HepG2 (cell line): ENCODE measurements around the gene CNTRL. TPM values are rescaled to one million over a fixed set of nuclear protein-coding genes. Genes with fewer than 3 reads are reported as not detected.
"Not testable (repeated sequence)": the region's sequence is repeated elsewhere in the genome, so short reads cannot be mapped to it uniquely, and the experiment has no call there.

Experiments used
- ARID5B ChIP-seq: IDR thresholded peaks from 2 replicates; pipeline ENCODE4 v1.4.0; 2020; ENCODE audit warnings: mild to moderate bottlenecking, missing genetic modification reagents
- ERF ChIP-seq: IDR thresholded peaks from 2 replicates; pipeline ENCODE4 v1.6.1; 2018; ENCODE audit warnings: missing biosample characterization, missing genetic modification reagents
- GATAD2A ChIP-seq: IDR thresholded peaks from 2 replicates; pipeline ENCODE4 v1.6.1; 2016
- HDAC1 ChIP-seq: sonication (generic); formaldehyde crosslinking; IDR thresholded peaks from 2 replicates; pipeline ENCODE4 v1.5.1; 2020; ENCODE audit warnings: mild to moderate bottlenecking, missing genetic modification reagents
- HMG20A ChIP-seq: IDR thresholded peaks from 2 replicates; pipeline ENCODE4 v1.6.1; 2016; ENCODE audit warnings: borderline replicate concordance
- HNF4A ChIP-seq: sonication (generic); formaldehyde crosslinking; IDR thresholded peaks from 2 replicates; pipeline ENCODE4 v1.4.0; 2020; ENCODE audit warnings: missing genetic modification reagents
- LCORL ChIP-seq, 2 experiments: fragments of 450-650 bp in 1 of 2; sonication (generic) in 1 of 2; formaldehyde crosslinking in 1 of 2; IDR thresholded peaks; 2 replicates each; pipeline versions ENCODE4 v1.5.0 to v1.6.1; 2017 to 2020; ENCODE audit warnings: antibody characterized with exemption in 1 of 2, missing genetic modification reagents in 1 of 2
- NFIC ChIP-seq: IDR thresholded peaks from 2 replicates; pipeline ENCODE4 v1.6.1; 2012; ENCODE audit warnings: mild to moderate bottlenecking, low read length, inconsistent platforms
- PAXIP1 ChIP-seq: sonication (generic); formaldehyde crosslinking; conservative IDR thresholded peaks from 2 replicates; pipeline ENCODE4 v1.4.0; 2020; ENCODE audit warnings: mild to moderate bottlenecking, missing genetic modification reagents, moderate library complexity
- SALL1 ChIP-seq: sonication (generic); formaldehyde crosslinking; IDR thresholded peaks from 2 replicates; pipeline ENCODE4 v1.8.0; 2022; ENCODE audit warnings: mild to moderate bottlenecking, missing genetic modification reagents
- TBX3 ChIP-seq: fragments of 450-650 bp; IDR thresholded peaks from 2 replicates; pipeline ENCODE4 v1.6.1; 2017; ENCODE audit warnings: antibody characterized with exemption, mild to moderate bottlenecking, inconsistent platforms, borderline replicate concordance
- ZNF331 ChIP-seq: sonication (generic); formaldehyde crosslinking; IDR thresholded peaks from 2 replicates; pipeline ENCODE4 v1.4.0; 2020; ENCODE audit warnings: missing genetic modification reagents
- polyA plus RNA-seq, 8 experiments: library from polyadenylated mRNA; depleted of rRNA in 3 of 8; stranded (reverse) in 7 of 8; unstranded in 1 of 8; fragments of >200 nt; fragmentation: Illumina TruSeq in 4 of 8; extraction: Trizol in 4 of 8; gene quantifications; 2 replicates each; pipeline versions ENCODE4 v1.2.1 to v1.2.3, GENCODE V29; 2011 to 2016; ENCODE audit warnings: low read depth in 4 of 8, missing spikeins in 1 of 8, mixed read lengths in 1 of 8; ENCODE audit not compliant: insufficient read depth in 1 of 8
- total RNA-seq, 5 experiments: library from RNA; depleted of rRNA; stranded (reverse); fragments of >200 nt; fragmentation: Illumina TruSeq; extraction: Trizol; gene quantifications; 2 replicates each; pipeline ENCODE4 v1.2.3, GENCODE V29; 2016; ENCODE audit warnings: low read depth in 1 of 5

CNTRL gene
- total and polyA plus RNA-seq, 2 of the 13 experiments (the other 11 are each of a cell fraction or from before 2014, with no cell fraction given) = 7.5 to 11.8 TPM

GRCh38 chr9:121179373-121179721 is 104.6 kb downstream of the CNTRL start (continued):
- TF ChIP-seq ERF (CRISPR knock-in tag) (0 out of 2 replicates have a peak, but pooled peaks have one; percentile 38), HNF4A (CRISPR knock-in tag) (peak; percentile 37; the same call in 1 of the 2 replicates), ARID5B (peak; percentile 91), PAXIP1 (CRISPR knock-in tag) (peak; percentile 73), NFIC (peak; percentile 39; the same call in 1 of the 2 replicates), SALL1 (CRISPR knock-in tag) (peak; percentile 41; the same call in 1 of the 2 replicates), LCORL (CRISPR knock-in tag; IDR thresholded peaks at IDR 0.05) (peak; percentile 58; the same call in 1 of the 2 replicates), GATAD2A (CRISPR knock-in tag) (peak; percentile 92), TBX3 (0 out of 2 replicates have a peak, but pooled peaks have one; percentile 17), HDAC1 (CRISPR knock-in tag) (peak; percentile 58; the same call in 1 of the 2 replicates), ZNF331 (peak; percentile 21; the same call in 1 of the 2 replicates), HMG20A (CRISPR knock-in tag) (peak; percentile 69; the same call in 1 of the 2 replicates)
- not testable (repeated sequence) for TF ChIP-seq LCORL (IDR thresholded peaks at IDR 0.05)
